HepG2 (cell line): ENCODE data around the gene BIRC7. TPM values are rescaled to one million over a fixed set of nuclear protein-coding genes. Genes with fewer than 3 reads are reported as not detected.

Experiments
- ATAC-seq: fragments of 200-7000 bp; cut with Tn5 transposase; 3 replicates; pipeline ENCODE4 v1.9.1; 2020; ENCODE audit warnings: mild to moderate bottlenecking, moderate library complexity
- BruUV-seq: library from RNA; stranded (reverse); fragments of 400-500 nt; replicated peaks from 2 replicates; lab custom pipeline; 2021; lab: Mats Ljungman, UMichigan
- CTCF ChIA-PET: fragments of 300-600 bp; formaldehyde crosslinking; extraction: SDS; loops from one replicate; lab custom pipeline; 2021; ENCODE audit warnings: low total read pairs, inconsistent platforms, low intra/inter-chr PET ratio; lab: Yijun Ruan, JAX
- POLR2A ChIA-PET: fragments of 350-600 bp; sonication (Branson Sonifier 250); formaldehyde crosslinking; loops from one replicate; lab custom pipeline; 2020; ENCODE audit warnings: antibody characterized with exemption, inconsistent platforms; lab: Yijun Ruan, JAX
- DNase-seq: peaks from one replicate; pipeline ENCODE4 v3.0.0-alpha.2; 2015; ENCODE audit warnings: low spot score
- FAIRE-seq: peaks from 3 replicates; lab custom pipeline; 2011; peaks lifted over from hg19 to GRCh38; lab: Jason Lieb, UNC
- H2AFZ ChIP-seq: one replicate; pipeline ENCODE4 v1.6.1; 2011; ENCODE audit warnings: low read length, inconsistent platforms
- H3K27ac ChIP-seq: fragments of 300-600 bp; 3 replicates; pipeline ENCODE4 v1.8.0; 2011; ENCODE audit warnings: mixed run types, mild to moderate bottlenecking, mixed read lengths, low read length, inconsistent platforms; ENCODE audit not compliant: insufficient read depth; ENCODE audit errors: extremely low read length
- H3K27me3 ChIP-seq, 2 experiments: fragments of 200-600 bp in 1 of 2; 2 replicates in 1 of 2; 3 replicates in 1 of 2; pipeline versions ENCODE4 v1.6.0 to v1.8.0; 2011; ENCODE audit warnings: low read length in 2 of 2, mild to moderate bottlenecking in 2 of 2, moderate library complexity in 2 of 2, inconsistent platforms in 1 of 2; ENCODE audit not compliant: insufficient read depth in 2 of 2, control insufficient read depth in 1 of 2
- H3K36me3 ChIP-seq, 2 experiments: fragments of 200-600 bp in 1 of 2; replicated peaks in 1 of 2; 2 replicates in 1 of 2; 3 replicates in 1 of 2; pipeline versions ENCODE4 v1.5.1 to v1.8.0; 2011; ENCODE audit warnings: low read length in 2 of 2, inconsistent platforms in 1 of 2; ENCODE audit not compliant: insufficient read depth in 2 of 2, control insufficient read depth in 1 of 2
- H3K4me1 ChIP-seq: 2 replicates; pipeline ENCODE4 v1.5.1; 2012; ENCODE audit warnings: low read length, inconsistent platforms; ENCODE audit not compliant: insufficient read depth
- H3K4me2 ChIP-seq: 2 replicates; pipeline ENCODE4 v1.6.0; 2011; ENCODE audit warnings: low read depth, low read length, inconsistent platforms
- H3K4me3 ChIP-seq, 3 experiments: fragments of 200-600 bp in 1 of 3; sonication (generic), shearing (Covaris generic) in 1 of 3; replicated peaks in 1 of 3; 2 replicates each; pipeline ENCODE4 v1.5.1; 2011 to 2016; ENCODE audit warnings: low read length in 3 of 3, inconsistent platforms in 2 of 3, low read depth in 2 of 3, mild to moderate bottlenecking in 2 of 3, control low read depth in 1 of 3, mixed read lengths in 1 of 3; ENCODE audit not compliant: insufficient read depth in 1 of 3
- H3K79me2 ChIP-seq: one replicate; pipeline ENCODE4 v1.6.1; 2011; ENCODE audit warnings: low read length, inconsistent platforms; ENCODE audit not compliant: insufficient read depth
- H3K9ac ChIP-seq: 2 replicates; pipeline ENCODE4 v1.6.0; 2011; ENCODE audit warnings: mild to moderate bottlenecking, low read depth, low read length, inconsistent platforms; ENCODE audit not compliant: insufficient read depth
- H3K9me3 ChIP-seq: 2 replicates; pipeline ENCODE4 v1.5.1; 2012; ENCODE audit warnings: mild to moderate bottlenecking, low read length
- H4K20me1 ChIP-seq: 2 replicates; pipeline ENCODE4 v1.6.0; 2011; ENCODE audit warnings: inconsistent platforms, mild to moderate bottlenecking, low read length, moderate library complexity; ENCODE audit not compliant: insufficient read depth
- HDAC2 ChIP-seq: sonication (generic); formaldehyde crosslinking; IDR thresholded peaks from 2 replicates; pipeline ENCODE4 v1.4.0; 2020; ENCODE audit warnings: missing genetic modification reagents
- MYNN ChIP-seq: sonication (generic); formaldehyde crosslinking; IDR thresholded peaks from 2 replicates; pipeline ENCODE4 v1.4.0; 2020; ENCODE audit warnings: mild to moderate bottlenecking, low read depth, missing genetic modification reagents
- PAX8 ChIP-seq: sonication (generic); formaldehyde crosslinking; IDR thresholded peaks from 2 replicates; pipeline ENCODE4 v1.8.0; 2022; ENCODE audit warnings: mild to moderate bottlenecking, missing genetic modification reagents, borderline replicate concordance
- TEAD2 ChIP-seq: sonication (generic); formaldehyde crosslinking; IDR thresholded peaks from 2 replicates; pipeline ENCODE4 v1.9.0; 2021; ENCODE audit warnings: missing genetic modification reagents
- ZNF501 ChIP-seq: sonication (generic); formaldehyde crosslinking; IDR thresholded peaks from 2 replicates; pipeline ENCODE4 v1.5.1; 2020; ENCODE audit warnings: mild to moderate bottlenecking, moderate library complexity, missing genetic modification reagents
- ZNF816 ChIP-seq: sonication (generic); formaldehyde crosslinking; IDR thresholded peaks from 2 replicates; pipeline ENCODE4 v1.8.0; 2022; ENCODE audit warnings: missing genetic modification reagents, mild to moderate bottlenecking, borderline replicate concordance
- WGBS: methylation state at CpG from one replicate; pipeline ENCODE4 v1.1.6; 2017; ENCODE audit warnings: low lambda C conversion rate; 5-methylcytosine and 5-hydroxymethylcytosine counted together
- in situ Hi-C: cut with HindIII; loops from 2 replicates; pipeline ENCODE4 v1.10.0; 2017; ENCODE audit warnings: low pct_unique_long_range_greater_than_20kb; ENCODE audit not compliant: extremely low pct_ligation_motif_present
- intact Hi-C: fragments of 100-400 bp; cut with micrococcal nuclease; formaldehyde crosslinking; loops from one replicate; pipeline ENCODE4 v1.10.0; 2022; ENCODE audit not compliant: unreplicated experiment
- polyA plus RNA-seq, 8 experiments: library from polyadenylated mRNA; depleted of rRNA in 3 of 8; stranded (reverse) in 7 of 8; unstranded in 1 of 8; fragments of >200 nt; fragmentation: Illumina TruSeq in 4 of 8; extraction: Trizol in 4 of 8; gene quantifications; 2 replicates each; pipeline versions ENCODE4 v1.2.1 to v1.2.3, GENCODE V29; 2011 to 2016; ENCODE audit warnings: low read depth in 4 of 8, missing spikeins in 1 of 8, mixed read lengths in 1 of 8; ENCODE audit not compliant: insufficient read depth in 1 of 8
- total RNA-seq, 5 experiments: library from RNA; depleted of rRNA; stranded (reverse); fragments of >200 nt; fragmentation: Illumina TruSeq; extraction: Trizol; gene quantifications; 2 replicates each; pipeline ENCODE4 v1.2.3, GENCODE V29; 2016; ENCODE audit warnings: low read depth in 1 of 5
- TF ChIP-seq, protein P1 (sequence below): sonication (generic); formaldehyde crosslinking; IDR thresholded peaks from 2 replicates; pipeline ENCODE4 v1.4.0; 2020; ENCODE audit warnings: mild to moderate bottlenecking, missing genetic modification reagents, borderline replicate concordance
- TF ChIP-seq, protein P2 (sequence below): sonication (generic); formaldehyde crosslinking; IDR thresholded peaks from 2 replicates; pipeline ENCODE4 v1.5.0; 2020; ENCODE audit warnings: mild to moderate bottlenecking, missing genetic modification reagents
- TF ChIP-seq, protein P3 (sequence below): sonication (generic); formaldehyde crosslinking; IDR thresholded peaks from 2 replicates; pipeline ENCODE4 v1.5.0; 2020; ENCODE audit warnings: mild to moderate bottlenecking, low read depth, missing genetic modification reagents, borderline replicate concordance

Gene BIRC7
- total and polyA plus RNA-seq, 2 of the 13 experiments (the other 11 are each of a cell fraction or from before 2014, with no cell fraction given): 0.27 to 5.1 TPM

DNA sequence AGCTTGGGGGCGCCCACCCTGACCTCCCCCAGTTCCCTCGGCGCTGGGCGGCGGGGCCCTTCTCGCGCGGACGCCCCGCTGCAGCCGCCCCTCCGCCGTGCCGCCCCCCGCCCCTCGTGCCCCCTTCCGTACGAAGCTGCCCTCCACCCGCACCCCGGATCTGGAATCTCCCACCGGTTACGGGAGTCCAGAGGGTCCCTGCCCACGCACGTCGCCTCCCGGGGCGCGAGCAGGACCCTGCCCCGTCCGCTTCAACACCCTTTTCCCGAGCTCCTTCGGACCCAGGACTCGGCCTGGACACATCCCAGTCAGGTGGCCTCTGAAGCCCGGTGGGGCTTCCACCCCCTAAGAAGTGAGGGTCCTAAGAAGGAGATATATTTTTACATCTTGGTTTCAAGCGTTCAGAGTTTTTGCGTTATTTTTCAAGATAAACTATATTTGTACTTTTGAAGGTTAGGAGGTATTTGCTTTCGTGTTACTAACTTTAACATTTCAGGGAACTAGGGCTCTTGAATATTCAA is 37.4 kb downstream of the BIRC7 start (continued):
- no peak for TF ChIP-seq ZNF816 (CRISPR knock-in tag)
- TF ChIP-seq, protein P1, sequence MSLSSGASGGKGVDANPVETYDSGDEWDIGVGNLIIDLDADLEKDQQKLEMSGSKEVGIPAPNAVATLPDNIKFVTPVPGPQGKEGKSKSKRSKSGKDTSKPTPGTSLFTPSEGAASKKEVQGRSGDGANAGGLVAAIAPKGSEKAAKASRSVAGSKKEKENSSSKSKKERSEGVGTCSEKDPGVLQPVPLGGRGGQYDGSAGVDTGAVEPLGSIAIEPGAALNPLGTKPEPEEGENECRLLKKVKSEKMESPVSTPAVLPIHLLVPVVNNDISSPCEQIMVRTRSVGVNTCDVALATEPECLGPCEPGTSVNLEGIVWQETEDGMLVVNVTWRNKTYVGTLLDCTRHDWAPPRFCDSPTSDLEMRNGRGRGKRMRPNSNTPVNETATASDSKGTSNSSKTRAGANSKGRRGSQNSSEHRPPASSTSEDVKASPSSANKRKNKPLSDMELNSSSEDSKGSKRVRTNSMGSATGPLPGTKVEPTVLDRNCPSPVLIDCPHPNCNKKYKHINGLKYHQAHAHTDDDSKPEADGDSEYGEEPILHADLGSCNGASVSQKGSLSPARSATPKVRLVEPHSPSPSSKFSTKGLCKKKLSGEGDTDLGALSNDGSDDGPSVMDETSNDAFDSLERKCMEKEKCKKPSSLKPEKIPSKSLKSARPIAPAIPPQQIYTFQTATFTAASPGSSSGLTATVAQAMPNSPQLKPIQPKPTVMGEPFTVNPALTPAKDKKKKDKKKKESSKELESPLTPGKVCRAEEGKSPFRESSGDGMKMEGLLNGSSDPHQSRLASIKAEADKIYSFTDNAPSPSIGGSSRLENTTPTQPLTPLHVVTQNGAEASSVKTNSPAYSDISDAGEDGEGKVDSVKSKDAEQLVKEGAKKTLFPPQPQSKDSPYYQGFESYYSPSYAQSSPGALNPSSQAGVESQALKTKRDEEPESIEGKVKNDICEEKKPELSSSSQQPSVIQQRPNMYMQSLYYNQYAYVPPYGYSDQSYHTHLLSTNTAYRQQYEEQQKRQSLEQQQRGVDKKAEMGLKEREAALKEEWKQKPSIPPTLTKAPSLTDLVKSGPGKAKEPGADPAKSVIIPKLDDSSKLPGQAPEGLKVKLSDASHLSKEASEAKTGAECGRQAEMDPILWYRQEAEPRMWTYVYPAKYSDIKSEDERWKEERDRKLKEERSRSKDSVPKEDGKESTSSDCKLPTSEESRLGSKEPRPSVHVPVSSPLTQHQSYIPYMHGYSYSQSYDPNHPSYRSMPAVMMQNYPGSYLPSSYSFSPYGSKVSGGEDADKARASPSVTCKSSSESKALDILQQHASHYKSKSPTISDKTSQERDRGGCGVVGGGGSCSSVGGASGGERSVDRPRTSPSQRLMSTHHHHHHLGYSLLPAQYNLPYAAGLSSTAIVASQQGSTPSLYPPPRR: no peak
- TF ChIP-seq PAX8 (CRISPR knock-in tag): 0 out of 2 replicates have a peak, but pooled peaks have one; percentile 25
- 0 out of 2 replicates have a peak, but pooled peaks have one; percentile 4 for TF ChIP-seq TEAD2

DNA sequence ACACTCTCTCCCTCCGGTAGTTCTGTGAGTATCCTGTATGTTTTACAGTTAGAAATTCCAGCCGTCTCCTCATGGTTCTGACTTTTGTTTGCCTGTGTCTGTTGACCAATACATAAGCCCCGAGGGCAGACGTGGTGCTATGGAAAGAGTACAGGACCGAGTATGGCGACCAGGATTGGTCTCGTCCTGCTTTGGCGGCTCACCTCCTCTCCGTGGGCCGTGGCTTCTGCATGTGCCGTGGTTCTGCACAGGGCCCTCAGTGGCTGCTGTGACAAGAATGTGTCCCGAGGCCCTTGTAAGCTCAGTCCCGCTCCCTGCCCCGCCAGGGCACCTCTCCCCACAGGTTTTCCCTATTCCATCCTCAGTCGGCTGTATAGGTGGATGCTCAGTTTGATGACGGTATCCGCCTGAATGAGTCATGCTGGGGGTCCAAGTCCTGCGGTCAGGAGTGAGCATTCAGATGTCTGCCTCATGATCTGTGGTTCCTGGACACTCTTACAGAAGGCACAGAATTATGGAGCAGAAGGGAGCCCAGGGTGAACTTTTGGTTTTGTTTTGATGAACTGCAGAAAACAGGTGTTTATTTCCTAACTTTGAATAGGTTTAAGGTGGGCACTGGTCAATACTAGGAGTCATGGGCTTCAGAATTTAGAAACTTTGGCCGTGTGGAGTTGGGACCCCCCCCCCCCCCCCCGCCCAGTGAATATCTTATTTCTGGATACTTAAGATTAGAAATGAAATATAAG is 38.1 kb downstream of the BIRC7 start:
- TSS peak; percentile 90 for BruUV-seq
- peak; percentile 82 for DNase-seq
- ATAC-seq: peak; percentile 48
- Histone ChIP-seq H4K20me1 (peaks cover 33% of the 10 kb centered on the region), H3K27ac (peak overlapping the region; percentile 72), H3K4me1 (peaks cover 29% of the 10 kb centered on the region), H3K27me3 (peaks cover 0 to under 1% of the 10 kb centered on the region in 2 experiments; a peak in 1 of 5 replicates), H3K4me3 (peak overlapping the region; percentile 96 to 100 (median 99)), H3K4me2 (peak overlapping the region; percentile 92), H3K9me3 (no peaks in the 10 kb centered on the region), H3K9ac (peak overlapping the region; percentile 96), H2AFZ (no peak overlapping the region), H3K79me2 (peaks cover 41% of the 10 kb centered on the region), H3K36me3 (peaks cover 34 to 37% of the 10 kb centered on the region in 2 experiments)
- FAIRE-seq: peak; percentile 91
- WGBS: 3% methylated on average over 20 of the region's 20 CpGs
- intact Hi-C loops: no loop called here
- in situ Hi-C loops: no loop called here
- POLR2A ChIA-PET: interaction anchor here (1.5 kb wide), 1 partner anchor 59 kb away, joined by 8 read pairs; no protein-coding TSS in a partner anchor
- CTCF ChIA-PET: no interaction called here
- TF ChIP-seq MYNN (CRISPR knock-in tag) (no peak), HDAC2 (no peak), ZNF501 (peak; percentile 57; the same call in 1 of the 2 replicates)
- TF ChIP-seq, protein P2, sequence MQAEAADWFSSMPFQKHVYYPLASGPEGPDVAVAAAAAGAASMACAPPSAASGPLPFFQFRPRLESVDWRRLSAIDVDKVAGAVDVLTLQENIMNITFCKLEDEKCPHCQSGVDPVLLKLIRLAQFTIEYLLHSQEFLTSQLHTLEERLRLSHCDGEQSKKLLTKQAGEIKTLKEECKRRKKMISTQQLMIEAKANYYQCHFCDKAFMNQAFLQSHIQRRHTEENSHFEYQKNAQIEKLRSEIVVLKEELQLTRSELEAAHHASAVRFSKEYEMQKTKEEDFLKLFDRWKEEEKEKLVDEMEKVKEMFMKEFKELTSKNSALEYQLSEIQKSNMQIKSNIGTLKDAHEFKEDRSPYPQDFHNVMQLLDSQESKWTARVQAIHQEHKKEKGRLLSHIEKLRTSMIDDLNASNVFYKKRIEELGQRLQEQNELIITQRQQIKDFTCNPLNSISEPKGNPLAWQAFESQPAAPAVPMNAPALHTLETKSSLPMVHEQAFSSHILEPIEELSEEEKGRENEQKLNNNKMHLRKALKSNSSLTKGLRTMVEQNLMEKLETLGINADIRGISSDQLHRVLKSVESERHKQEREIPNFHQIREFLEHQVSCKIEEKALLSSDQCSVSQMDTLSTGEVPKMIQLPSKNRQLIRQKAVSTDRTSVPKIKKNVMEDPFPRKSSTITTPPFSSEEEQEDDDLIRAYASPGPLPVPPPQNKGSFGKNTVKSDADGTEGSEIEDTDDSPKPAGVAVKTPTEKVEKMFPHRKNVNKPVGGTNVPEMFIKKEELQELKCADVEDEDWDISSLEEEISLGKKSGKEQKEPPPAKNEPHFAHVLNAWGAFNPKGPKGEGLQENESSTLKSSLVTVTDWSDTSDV: no peak
- TF ChIP-seq, protein P3, sequence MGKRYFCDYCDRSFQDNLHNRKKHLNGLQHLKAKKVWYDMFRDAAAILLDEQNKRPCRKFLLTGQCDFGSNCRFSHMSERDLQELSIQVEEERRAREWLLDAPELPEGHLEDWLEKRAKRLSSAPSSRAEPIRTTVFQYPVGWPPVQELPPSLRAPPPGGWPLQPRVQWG (CRISPR knock-in tag): no peak
